ENCODE measurements around the gene CDC14A. TPM values are rescaled to one million over a fixed set of nuclear protein-coding genes. Genes with fewer than 3 reads are reported as not detected.

The CDC14A gene
- total RNA-seq, 4 donors from 2014 or later: 12.1 to 20.6 (median 16.8) TPM

GRCh38 chr1:100457683-100458082 lies 105.4 kb downstream of the CDC14A start:
- no peak for TF ChIP-seq CTCF (IDR thresholded peaks at IDR 0.05; ENCODE audit: low read depth)

DNA sequence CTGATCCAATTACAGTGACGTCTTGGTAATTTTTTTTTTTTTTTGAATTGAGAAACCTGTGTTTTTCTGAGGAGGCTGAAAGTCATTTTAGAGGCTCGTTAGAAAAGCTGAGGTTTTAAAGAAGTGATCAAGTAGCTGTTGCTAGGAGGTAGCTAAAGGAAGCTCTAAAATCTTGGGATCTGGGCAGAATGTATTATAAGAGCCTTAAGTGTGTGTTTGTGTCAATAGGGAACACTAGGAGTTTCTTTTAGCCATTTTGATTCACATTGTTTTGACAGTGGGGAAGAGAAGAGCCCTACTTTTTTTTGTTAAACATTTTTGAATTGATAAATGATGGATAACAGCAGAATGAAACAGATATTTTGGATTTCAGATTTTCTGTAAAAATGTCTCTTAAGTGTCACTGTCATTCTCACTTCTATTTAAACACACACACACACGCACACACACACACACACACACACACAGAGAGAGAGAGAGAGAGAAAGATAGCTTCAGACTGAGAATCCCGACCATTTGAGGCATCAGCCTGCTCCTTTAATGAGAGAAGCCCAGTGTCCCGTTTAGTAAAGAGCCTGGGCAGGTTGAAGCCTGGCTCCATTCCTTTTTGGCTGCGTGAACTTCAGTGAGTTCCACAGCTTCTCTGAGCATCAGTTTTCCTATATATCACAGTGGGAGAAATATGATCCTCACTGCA lies 106.5 kb downstream of the CDC14A start:
- no peak for TF ChIP-seq CTCF (IDR thresholded peaks at IDR 0.05; ENCODE audit: low read depth)

GRCh38 chr1:100459358-100460114 lies 107.2 kb downstream of the CDC14A start:
- TF ChIP-seq CTCF (IDR thresholded peaks at IDR 0.05; ENCODE audit: low read depth): no peak

DNA sequence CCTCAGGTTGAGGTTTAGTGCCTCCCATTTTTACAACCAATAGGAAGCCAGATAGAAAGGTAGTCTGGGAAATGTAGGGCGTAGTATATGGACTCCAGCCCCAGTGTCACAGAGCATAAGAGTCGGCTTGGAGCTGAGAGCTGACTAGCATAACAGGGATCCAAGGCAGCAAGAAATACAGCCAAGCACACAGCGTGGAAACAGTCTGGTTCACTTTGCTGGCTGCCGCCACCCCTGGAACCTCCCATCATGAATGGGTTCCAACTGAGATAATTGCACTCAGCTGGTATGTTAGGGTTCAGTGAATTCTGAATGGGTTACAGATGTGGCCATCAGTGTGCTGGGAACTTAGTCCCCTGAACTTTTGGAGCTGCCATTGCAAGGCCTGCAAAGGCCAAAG lies 108.9 kb downstream of the CDC14A start:
- no peak for TF ChIP-seq CTCF (IDR thresholded peaks at IDR 0.05; ENCODE audit: low read depth)

GRCh38 chr1:100462326-100463025 lies 110.2 kb downstream of the CDC14A start:
- no peak for TF ChIP-seq CTCF (IDR thresholded peaks at IDR 0.05; ENCODE audit: low read depth)

DNA sequence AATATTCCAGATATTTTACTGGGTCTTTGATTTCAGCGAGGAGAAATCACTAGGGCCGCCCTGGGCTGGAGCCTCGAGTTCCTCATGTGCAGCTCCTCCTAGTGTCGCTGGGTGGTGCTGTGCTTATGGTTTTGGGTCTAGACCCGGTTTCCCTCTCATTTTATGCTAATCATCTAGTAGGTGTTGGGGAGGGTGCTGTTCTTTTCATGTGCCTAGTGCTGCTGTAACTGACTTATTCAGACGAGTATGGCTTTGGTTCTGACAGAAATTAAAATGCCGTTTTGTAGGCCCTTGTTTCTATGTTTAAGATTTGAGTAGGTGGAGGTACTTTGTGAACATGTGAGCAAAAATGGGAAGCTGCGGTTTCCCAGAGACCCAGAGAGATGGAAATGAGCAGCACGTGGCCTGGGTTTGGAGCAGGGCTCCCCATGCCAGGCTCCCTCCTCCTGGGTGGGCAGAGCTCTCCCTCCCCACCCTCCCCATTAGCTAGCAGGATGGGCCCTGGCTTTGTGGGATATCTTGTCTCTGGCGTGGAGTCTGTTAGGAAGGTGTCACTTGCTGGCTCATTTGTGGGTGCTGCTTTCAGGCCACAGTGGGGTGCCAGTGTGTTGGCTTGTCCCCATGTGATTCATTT lies 111.6 kb downstream of the CDC14A start:
- TF ChIP-seq CTCF (IDR thresholded peaks at IDR 0.05; ENCODE audit: low read depth): no peak
